ENCODE data around the gene C2CD5.

C2CD5 gene

DNA sequence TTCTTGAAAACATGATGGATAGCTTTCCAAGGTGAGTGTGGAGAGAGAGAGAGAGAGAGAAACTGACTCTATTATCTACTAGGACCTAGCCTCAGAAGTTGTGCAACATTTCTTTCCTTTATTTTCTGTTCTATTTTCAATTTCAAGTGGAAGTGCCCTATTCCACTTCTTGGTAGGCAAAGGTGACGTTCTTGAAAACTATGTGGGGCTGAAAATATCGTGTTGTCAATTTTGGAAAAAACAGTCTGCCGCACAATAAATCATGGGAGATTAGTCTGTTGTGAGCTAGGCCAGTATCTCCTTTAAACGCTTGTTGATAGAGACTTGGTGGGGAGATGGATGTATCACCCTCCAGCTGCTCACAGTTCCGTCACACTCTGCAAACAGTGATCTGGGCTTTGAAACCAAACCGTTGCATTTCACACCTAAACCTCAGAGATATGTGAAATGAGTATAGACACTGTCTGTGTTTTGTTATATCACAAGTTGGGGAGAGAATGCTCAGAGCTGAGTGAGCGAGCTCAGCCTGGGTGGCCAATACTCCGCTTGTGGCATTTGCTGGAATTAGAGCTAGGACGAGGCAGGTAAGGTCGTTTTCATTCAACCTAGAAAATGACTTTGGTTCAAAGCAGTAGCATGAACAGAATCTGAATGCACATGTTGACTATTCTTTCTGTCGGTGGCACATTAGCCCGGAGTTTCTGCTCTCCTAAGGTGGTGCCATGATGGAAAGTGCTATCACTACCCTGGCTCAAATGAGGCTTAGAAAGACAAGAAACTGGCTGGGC is 134.8 kb downstream of the C2CD5 start:
- DNase-seq: peak; percentile 94

DNA sequence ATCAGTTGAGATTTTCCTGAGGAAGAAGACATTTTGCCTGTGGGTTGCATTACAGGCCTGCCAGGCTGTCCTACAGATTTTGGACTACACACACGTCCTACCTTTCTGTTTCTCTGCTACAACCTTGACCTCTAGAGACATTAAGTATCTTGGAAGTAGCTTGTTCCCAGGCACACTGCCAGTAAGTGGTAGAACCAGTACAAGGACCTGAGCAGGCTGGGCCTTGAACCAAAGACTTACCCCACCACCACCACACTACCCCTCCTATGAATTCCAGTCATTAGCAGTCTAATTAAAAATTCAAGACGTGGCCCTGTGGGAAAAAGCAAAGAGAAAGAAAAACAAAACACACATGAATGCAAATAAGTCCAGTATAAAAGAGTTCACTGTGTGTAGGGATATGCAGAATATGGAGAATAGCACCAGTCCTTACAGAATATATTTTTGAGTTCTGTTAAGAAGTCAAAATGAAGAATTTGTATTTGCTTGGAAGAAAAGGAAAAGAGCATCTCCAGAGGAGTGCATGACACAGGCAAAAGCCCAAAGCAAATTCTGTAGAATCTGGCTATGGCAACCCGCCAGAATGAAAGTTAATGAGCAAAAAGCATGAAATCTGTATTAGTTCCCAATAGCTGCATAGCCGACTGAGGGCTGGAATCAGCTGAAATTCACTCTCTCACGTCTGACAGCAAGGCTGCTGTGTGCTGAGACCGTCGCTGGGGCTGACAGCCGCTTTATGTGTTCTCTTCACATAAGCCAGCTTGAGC is 135.5 kb downstream of the C2CD5 start:
- DNase-seq: no peak

DNA sequence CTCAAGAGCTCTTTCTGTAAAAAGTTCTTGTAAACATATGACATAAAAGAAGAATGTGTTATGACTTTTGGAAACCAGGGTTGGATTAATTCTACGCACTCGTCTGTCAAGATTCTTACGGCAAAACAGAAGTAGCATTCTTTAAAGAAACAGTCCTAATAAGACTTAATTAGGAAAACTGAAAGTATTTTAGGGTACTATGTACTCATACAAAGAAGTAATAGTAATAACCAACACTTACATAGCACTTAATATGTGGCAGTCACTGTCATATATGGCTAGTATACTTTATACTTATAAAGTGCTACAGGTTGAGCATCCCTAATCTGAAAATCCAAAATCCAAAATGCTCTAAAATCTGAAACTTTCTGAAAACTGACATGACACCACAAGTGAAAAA is 136.9 kb downstream of the C2CD5 start:
- DNase-seq: peak; percentile 45

DNA sequence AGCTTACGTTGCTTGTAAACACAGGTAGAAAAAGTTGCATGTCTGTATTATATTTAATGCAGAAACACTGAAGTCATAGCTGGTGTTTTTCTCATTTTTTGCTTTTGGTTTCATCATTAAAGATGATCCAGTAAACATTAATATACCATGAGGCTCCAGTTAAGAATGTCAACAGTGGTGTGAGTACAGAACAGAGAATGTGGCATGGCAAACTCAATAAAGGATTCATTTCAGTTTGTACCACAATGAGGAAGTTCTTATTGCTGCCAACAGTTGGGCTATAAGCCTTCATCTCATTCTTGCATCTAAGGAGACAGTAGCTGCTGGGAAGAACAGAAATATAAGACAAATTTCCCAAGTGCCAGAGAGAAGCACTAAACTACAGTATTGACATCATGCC is 137.7 kb downstream of the C2CD5 start:
- DNase-seq: no peak

DNA sequence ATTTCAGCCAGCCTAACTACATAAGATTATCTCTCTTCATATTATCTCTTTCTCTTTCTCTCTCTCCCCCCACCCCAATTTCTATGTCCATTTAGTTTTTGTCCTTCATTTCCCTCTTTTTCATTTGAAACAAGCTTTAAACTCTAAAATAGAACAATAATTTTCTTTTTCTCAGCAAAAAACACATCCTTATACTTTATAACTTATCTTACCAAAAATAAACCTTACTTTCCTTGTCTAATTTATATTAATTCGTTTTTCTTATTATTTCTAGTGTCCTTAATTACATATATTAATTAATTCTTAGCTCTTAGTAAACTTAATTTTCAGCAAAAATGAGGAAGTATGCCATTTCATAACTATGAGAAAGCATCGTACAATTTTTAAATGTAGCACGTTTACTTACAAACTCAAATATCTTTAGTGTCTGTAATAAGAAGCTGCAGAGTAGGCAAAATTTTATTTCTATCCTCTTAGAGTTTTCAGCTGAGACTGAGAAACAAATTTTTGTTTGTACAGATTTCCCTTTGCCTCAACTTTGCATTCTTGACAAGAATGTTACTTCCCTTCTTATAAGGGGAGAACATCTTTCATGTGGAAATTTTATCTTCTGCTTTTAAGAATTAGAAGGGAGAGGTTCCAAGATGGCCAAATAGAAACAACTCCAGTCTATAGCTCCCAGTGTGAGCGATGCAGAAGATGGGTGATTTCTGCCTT is 144.7 kb downstream of the C2CD5 start:
- no peak for DNase-seq

All from activated CD4-positive, alpha-beta T cell treated with anti-CD3 and anti-CD28 coated beads, Interleukin-2, amount 50 U/mL, for 16 hours (primary cell).